Prostate gland (tissue), 2 donors: Measurements from ENCODE around the gene RPTOR. TPM values are rescaled to one million over a fixed set of nuclear protein-coding genes. Genes with fewer than 3 reads are reported as not detected.

ENCODE experiments used
- DNase-seq: peaks from one replicate; pipeline ENCODE4 v3.0.0-alpha.2; 2019; ENCODE audit warnings: low spot score
- H3K27ac ChIP-seq, 2 donors: fragments of 200-600 bp; sonication (generic); 2 replicates each; pipeline ENCODE4 v1.5.1; 2017 to 2019
- H3K27me3 ChIP-seq: fragments of 200-600 bp; sonication (generic); replicated peaks from 2 replicates; pipeline ENCODE4 v1.5.1; 2019; ENCODE audit not compliant: insufficient read depth
- H3K36me3 ChIP-seq, 2 donors: fragments of 200-600 bp; sonication (generic); 1 replicate in 1 of 2; 2 replicates in 1 of 2; pipeline versions ENCODE4 v1.5.1 to v1.8.1; 2017 to 2019
- H3K4me1 ChIP-seq: fragments of 200-600 bp; sonication (generic); replicated peaks from 2 replicates; pipeline ENCODE4 v1.5.1; 2019
- H3K4me3 ChIP-seq, 2 donors: fragments of 200-600 bp; sonication (generic); 2 replicates each; pipeline ENCODE4 v1.5.1; 2017 to 2019
- H3K9me3 ChIP-seq: fragments of 200-600 bp; sonication (generic); 2 replicates; pipeline ENCODE4 v1.5.1; 2017
- POLR2A ChIP-seq: fragments of 450-650 bp; IDR thresholded peaks from one replicate; pipeline ENCODE4 v1.6.1; 2016; ENCODE audit warnings: antibody characterized with exemption, mild to moderate bottlenecking
- POLR2AphosphoS5 ChIP-seq: sonication (generic); formaldehyde crosslinking; IDR thresholded peaks from one replicate; pipeline ENCODE4 v1.6.1; 2017; ENCODE audit warnings: antibody characterized with exemption
- WGBS: methylation state at CpG from one replicate; pipeline ENCODE4 v1.1.5; 2018; 5-methylcytosine and 5-hydroxymethylcytosine counted together
- intact Hi-C: fragments of 100-400 bp; cut with DNase I; formaldehyde crosslinking; loops from one replicate; pipeline ENCODE4 v1.14.2; 2022
- total RNA-seq, 2 donors: library from RNA; depleted of rRNA; stranded (reverse); fragments of >200 nt; gene quantifications; one replicate each; pipeline ENCODE4 v1.1.0, GENCODE V29; 2016
- TF ChIP-seq, protein P1 (sequence below), 4 experiments: fragments of 200-600 bp in 2 of 4; fragments of 450-650 bp in 2 of 4; sonication (generic) in 2 of 4; IDR thresholded peaks; 1 replicate in 3 of 4; 2 replicates in 1 of 4; pipeline ENCODE4 v1.5.1; 2016 to 2019; ENCODE audit warnings: antibody characterized with exemption in 4 of 4, mild to moderate bottlenecking in 2 of 4, moderate library complexity in 2 of 4

RPTOR gene
- total RNA-seq, 2 donors from 2014 or later: 30.3 to 62.5 TPM

DNA sequence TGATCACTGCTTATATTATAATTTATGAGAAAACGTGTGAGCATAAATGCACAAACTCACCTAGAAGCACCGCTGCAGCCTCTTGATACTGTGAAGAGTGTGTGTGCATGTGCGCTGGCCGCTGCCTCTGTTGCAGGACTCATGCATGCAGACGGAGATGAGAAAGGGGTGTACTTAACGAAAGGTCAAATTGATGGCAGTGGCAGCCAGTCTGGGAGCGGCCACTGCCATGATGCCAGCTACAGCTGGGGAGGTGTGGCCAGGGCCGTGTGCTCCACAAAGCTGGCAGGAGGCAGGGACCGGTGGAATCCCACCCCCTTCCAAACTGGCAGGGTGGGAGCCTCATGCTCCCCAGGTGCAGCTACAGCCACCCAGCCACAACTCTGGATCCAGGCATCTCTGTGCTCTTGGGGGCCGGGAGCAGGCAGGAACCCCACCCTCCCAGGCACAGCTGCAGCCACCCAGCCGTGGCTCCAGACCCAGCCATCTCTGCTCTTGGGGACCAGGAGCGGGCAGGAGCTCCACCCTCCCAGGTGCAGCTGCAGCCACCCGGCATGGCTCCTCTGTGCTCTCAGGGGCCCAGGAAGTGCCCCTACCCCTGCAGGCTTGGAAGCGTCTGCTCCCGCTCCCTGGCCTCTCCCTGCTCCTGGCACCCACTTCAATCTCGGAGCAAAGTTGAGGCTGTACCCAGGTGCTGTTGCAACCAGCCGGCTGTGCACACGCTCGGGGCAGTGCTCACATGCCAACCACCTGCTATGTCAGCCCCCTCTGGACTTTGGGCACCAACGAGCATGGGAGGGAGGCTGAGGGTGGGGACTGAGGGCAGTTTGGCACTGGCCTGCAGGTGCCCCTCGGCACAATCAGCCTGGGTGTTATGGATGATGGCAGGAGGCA, 369.5 kb downstream of the RPTOR start:
- WGBS: 80% methylated on average over 20 of the region's 21 CpGs

DNA sequence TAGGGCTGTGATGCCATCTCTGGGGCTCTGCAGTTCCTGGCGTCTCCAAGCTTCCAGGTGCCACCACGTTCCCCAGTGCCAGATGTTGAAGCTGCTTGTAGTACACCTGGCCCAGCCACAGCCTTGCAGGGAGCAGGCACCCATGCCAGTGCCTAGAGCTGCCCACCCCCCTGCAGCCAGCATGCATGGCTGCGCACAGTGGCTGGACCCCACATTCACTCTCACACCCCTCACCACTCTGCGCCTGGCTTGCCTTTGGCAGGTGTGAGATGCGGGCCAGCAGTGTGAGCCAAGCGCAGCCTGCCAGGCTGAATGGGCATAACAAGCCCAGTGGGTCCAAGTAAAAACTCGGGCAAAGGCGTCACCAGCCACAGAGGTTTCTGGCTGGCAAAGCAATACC, 371.6 kb downstream of the RPTOR start:
- 97% methylated on average over 8 of the region's 8 CpGs for WGBS

More for the DNA sequence above, 369.5 kb downstream of the RPTOR start:
- no peak for DNase-seq
- H3K4me3 ChIP-seq: no peak overlapping the region
- H3K9me3 ChIP-seq: no peaks in the 10 kb centered on the region
- TF ChIP-seq POLR2AphosphoS5: no peak
- TF ChIP-seq POLR2A: no peak
- TF ChIP-seq, protein P1, sequence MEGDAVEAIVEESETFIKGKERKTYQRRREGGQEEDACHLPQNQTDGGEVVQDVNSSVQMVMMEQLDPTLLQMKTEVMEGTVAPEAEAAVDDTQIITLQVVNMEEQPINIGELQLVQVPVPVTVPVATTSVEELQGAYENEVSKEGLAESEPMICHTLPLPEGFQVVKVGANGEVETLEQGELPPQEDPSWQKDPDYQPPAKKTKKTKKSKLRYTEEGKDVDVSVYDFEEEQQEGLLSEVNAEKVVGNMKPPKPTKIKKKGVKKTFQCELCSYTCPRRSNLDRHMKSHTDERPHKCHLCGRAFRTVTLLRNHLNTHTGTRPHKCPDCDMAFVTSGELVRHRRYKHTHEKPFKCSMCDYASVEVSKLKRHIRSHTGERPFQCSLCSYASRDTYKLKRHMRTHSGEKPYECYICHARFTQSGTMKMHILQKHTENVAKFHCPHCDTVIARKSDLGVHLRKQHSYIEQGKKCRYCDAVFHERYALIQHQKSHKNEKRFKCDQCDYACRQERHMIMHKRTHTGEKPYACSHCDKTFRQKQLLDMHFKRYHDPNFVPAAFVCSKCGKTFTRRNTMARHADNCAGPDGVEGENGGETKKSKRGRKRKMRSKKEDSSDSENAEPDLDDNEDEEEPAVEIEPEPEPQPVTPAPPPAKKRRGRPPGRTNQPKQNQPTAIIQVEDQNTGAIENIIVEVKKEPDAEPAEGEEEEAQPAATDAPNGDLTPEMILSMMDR (IDR thresholded peaks at IDR 0.05): no peak
- no peak overlapping the region for H3K27ac ChIP-seq
- no peaks in the 10 kb centered on the region for H3K36me3 ChIP-seq
- H3K27me3 ChIP-seq: no peaks in the 10 kb centered on the region
- intact Hi-C loops: no loop called here
- no peaks in the 10 kb centered on the region for H3K4me1 ChIP-seq

DNA sequence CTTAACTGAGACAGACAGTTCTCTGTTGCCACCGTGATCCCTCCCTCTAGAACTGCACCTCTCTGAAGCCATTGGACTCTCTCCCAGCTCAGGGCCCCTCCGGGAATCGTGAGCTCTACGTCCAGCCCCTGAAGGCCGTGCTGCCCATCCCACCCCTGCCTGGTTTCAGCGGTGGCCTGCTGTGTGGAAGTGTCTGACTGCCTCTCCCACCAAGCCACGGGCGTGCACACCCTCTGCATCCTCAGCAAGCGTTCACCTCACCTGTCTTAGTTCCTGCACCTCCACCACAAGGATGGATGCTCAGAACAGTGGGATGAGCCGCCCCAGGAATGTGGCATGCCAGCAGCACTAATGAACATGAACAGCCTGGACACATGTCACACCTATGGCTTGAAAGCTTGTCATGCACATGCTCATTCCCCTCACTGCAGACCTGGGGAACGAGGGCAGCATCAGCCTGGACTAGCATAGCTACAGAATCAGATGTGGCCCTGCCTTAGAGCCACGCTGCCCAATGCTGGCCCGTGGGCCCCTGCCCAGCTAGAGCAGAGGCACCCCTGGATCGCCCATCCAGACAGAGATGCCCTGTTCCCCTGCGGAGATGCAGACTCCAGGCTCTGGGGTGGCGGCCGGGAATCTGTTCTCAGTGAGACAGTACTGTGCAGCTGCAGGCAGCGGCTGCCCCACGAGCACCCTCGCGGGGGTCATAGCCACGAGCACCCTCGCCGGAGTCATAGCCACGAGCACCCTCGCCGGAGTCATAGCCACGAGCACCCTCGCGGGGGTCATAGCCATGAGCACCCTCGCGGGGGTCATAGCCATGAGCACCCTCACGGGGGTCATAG, 373.3 kb downstream of the RPTOR start:
- DNase-seq: no peak
- Histone ChIP-seq H3K27me3 (no peaks in the 10 kb centered on the region), H3K9me3 (no peaks in the 10 kb centered on the region), H3K36me3 (no peaks in the 10 kb centered on the region), H3K27ac (no peak overlapping the region), H3K4me1 (no peaks in the 10 kb centered on the region), H3K4me3 (no peak overlapping the region)
- WGBS: 90% methylated on average over 21 of the region's 33 CpGs
- TF ChIP-seq POLR2A (no peak), POLR2AphosphoS5 (no peak)
- TF ChIP-seq, protein P1 (IDR thresholded peaks at IDR 0.05): no peak
- intact Hi-C loops: no loop called here

More for the DNA sequence above, 371.6 kb downstream of the RPTOR start:
- DNase-seq: no peak
- no peaks in the 10 kb centered on the region for H3K9me3 ChIP-seq
- no peaks in the 10 kb centered on the region for H3K27me3 ChIP-seq
- no peak overlapping the region for H3K4me3 ChIP-seq
- H3K4me1 ChIP-seq: no peaks in the 10 kb centered on the region
- no peak overlapping the region for H3K27ac ChIP-seq
- H3K36me3 ChIP-seq: no peaks in the 10 kb centered on the region
- TF ChIP-seq, protein P1 (IDR thresholded peaks at IDR 0.05): no peak
- TF ChIP-seq POLR2A (no peak), POLR2AphosphoS5 (no peak)
- intact Hi-C loops: no loop called here

- no peaks in the 10 kb centered on the region for H3K27me3 ChIP-seq
- intact Hi-C loops: no loop called here
- no peaks in the 10 kb centered on the region for H3K36me3 ChIP-seq
- H3K4me1 ChIP-seq: no peaks in the 10 kb centered on the region
- no peak overlapping the region for H3K4me3 ChIP-seq
- 80% methylated on average over 15 of the region's 15 CpGs for WGBS
- DNase-seq: no peak
- no peaks in the 10 kb centered on the region for H3K9me3 ChIP-seq
- no peak overlapping the region for H3K27ac ChIP-seq
- TF ChIP-seq, protein P1 (IDR thresholded peaks at IDR 0.05): no peak
- TF ChIP-seq POLR2A (no peak), POLR2AphosphoS5 (no peak)
Measured at GRCh38 chr17:80918731-80919130, 374.1 kb downstream of the RPTOR start.
